PC-3 (cell line): ENCODE data around the gene OSBPL8. TPM values are rescaled to one million over a fixed set of nuclear protein-coding genes. Genes with fewer than 3 reads are reported as not detected.
A peak's percentile ranks its signal among the peaks of the same experiment; 100 is the strongest.

Experiments
- ATAC-seq: fragments of 200-7000 bp; cut with Tn5 transposase; 2 replicates; pipeline ENCODE4 v1.9.1; 2020; ENCODE audit warnings: mild to moderate bottlenecking, moderate library complexity
- BruUV-seq: library from RNA; stranded (reverse); fragments of 400-500 nt; replicated peaks from 2 replicates; lab custom pipeline; 2021; lab: Mats Ljungman, UMichigan
- CTCF ChIA-PET: fragments of 300-600 bp; sonication (Branson Sonifier 250); formaldehyde crosslinking; loops from one replicate; lab custom pipeline; 2022; ENCODE audit warnings: antibody characterized with exemption; lab: Charles Lee
- POLR2A ChIA-PET: fragments of 300-600 bp; sonication (Branson Sonifier 250); formaldehyde crosslinking; loops from one replicate; lab custom pipeline; 2022; ENCODE audit warnings: antibody characterized with exemption; ENCODE audit not compliant: unreplicated experiment; lab: Charles Lee
- DNase-seq: peaks from one replicate; pipeline ENCODE4 v3.0.0-alpha.2; 2015
- H2AFZ ChIP-seq: fragments of 300-600 bp; sonication (generic); 2 replicates; pipeline ENCODE4 v1.6.0; 2016; ENCODE audit warnings: antibody characterized with exemption, low read length
- H3F3A ChIP-seq: fragments of 300-600 bp; sonication (generic); one replicate; pipeline ENCODE4 v1.6.0; 2017; ENCODE audit warnings: antibody characterized with exemption, low read length, control low read depth, mild to moderate bottlenecking; ENCODE audit not compliant: unreplicated experiment
- H3K27ac ChIP-seq: fragments of 300-600 bp; sonication (generic); 2 replicates; pipeline ENCODE4 v1.5.1; 2016; ENCODE audit warnings: mild to moderate bottlenecking, low read length
- H3K27me3 ChIP-seq: fragments of 300-600 bp; sonication (generic); 2 replicates; pipeline ENCODE4 v1.6.1; 2016; ENCODE audit warnings: low read length, mixed read lengths
- H3K36me3 ChIP-seq: fragments of 300-600 bp; sonication (generic); 2 replicates; pipeline ENCODE4 v1.6.1; 2016; ENCODE audit warnings: low read depth, mixed run types, low read length, mixed read lengths
- H3K4me1 ChIP-seq: fragments of 300-600 bp; sonication (generic); 2 replicates; pipeline ENCODE4 v1.5.1; 2016; ENCODE audit warnings: low read length; ENCODE audit not compliant: insufficient read depth
- H3K4me2 ChIP-seq: fragments of 300-600 bp; sonication (generic); 2 replicates; pipeline ENCODE4 v1.6.0; 2016; ENCODE audit warnings: low read length
- H3K4me3 ChIP-seq: fragments of 300-600 bp; sonication (generic); 2 replicates; pipeline ENCODE4 v1.5.1; 2016; ENCODE audit warnings: mild to moderate bottlenecking, low read length, mixed read lengths
- H3K79me2 ChIP-seq: fragments of 300-600 bp; sonication (generic); 2 replicates; pipeline ENCODE4 v1.6.1; 2017; ENCODE audit warnings: low read length, mixed read lengths
- H3K9ac ChIP-seq: fragments of 300-600 bp; sonication (generic); 2 replicates; pipeline ENCODE4 v1.6.0; 2016; ENCODE audit warnings: mild to moderate bottlenecking, low read length
- H3K9me2 ChIP-seq: fragments of 300-600 bp; sonication (generic); replicated peaks from 2 replicates; pipeline ENCODE4 v1.6.1; 2016; ENCODE audit warnings: mixed run types, low read length, mixed read lengths
- H3K9me3 ChIP-seq: fragments of 300-600 bp; sonication (generic); 2 replicates; pipeline ENCODE4 v1.6.1; 2016; ENCODE audit warnings: low read length, mixed read lengths
- H4K20me1 ChIP-seq: fragments of 300-600 bp; sonication (generic); 2 replicates; pipeline ENCODE4 v1.6.1; 2016; ENCODE audit warnings: low read length, mixed read lengths
- CTCF ChIP-seq: fragments of 300-600 bp; sonication (generic); conservative IDR thresholded peaks from 2 replicates; pipeline ENCODE4 v1.5.1; 2017; ENCODE audit warnings: antibody characterized with exemption, low read depth, mild to moderate bottlenecking, low read length
- EZH2 ChIP-seq: fragments of 300-600 bp; sonication (generic); IDR thresholded peaks from one replicate; pipeline ENCODE4 v1.6.1; 2017; ENCODE audit warnings: antibody characterized with exemption, mild to moderate bottlenecking, low read length; ENCODE audit not compliant: unreplicated experiment
- EZH2phosphoT487 ChIP-seq: fragments of 300-600 bp; sonication (generic); IDR thresholded peaks from 2 replicates; pipeline ENCODE4 v1.6.1; 2018; ENCODE audit warnings: mild to moderate bottlenecking, antibody characterized with exemption, low read length, borderline replicate concordance
- intact Hi-C: fragments of 100-400 bp; cut with micrococcal nuclease; formaldehyde crosslinking; loops from 2 replicates; pipeline ENCODE4 v1.9.0; 2023
- total RNA-seq: library from RNA; depleted of rRNA; stranded (reverse); fragments of >200 nt; gene quantifications from 2 replicates; pipeline ENCODE4 v1.2.3, GENCODE V29; 2014

Gene OSBPL8
- total RNA-seq, 1 experiment from 2014 or later, result 28.5 TPM

GRCh38 chr12:76470028-76470939 lies 89.3 kb downstream of the OSBPL8 start:
- DNase-seq, result peak; percentile 73
- POLR2A ChIA-PET, result interaction anchor here (0.6 kb wide), 1 partner anchor 588 kb away, joined by 3 read pairs; no protein-coding TSS in a partner anchor
- TF ChIP-seq CTCF (no peak), EZH2 (no peak), EZH2phosphoT487 (no peak)

GRCh38 chr12:76464631-76465166 lies 94.9 kb downstream of the OSBPL8 start:
- H3K79me2 ChIP-seq, result peaks cover under 1% of the 10 kb centered on the region; the same call in 1 of the 2 replicates
- no peaks in the 10 kb centered on the region for H3K36me3 ChIP-seq
- no peaks in the 10 kb centered on the region for H3K9me2 ChIP-seq
- no peaks in the 10 kb centered on the region for H4K20me1 ChIP-seq
- H3K4me1 ChIP-seq, result no peaks in the 10 kb centered on the region
- CTCF ChIA-PET, result no interaction called here
- intact Hi-C loops, result no loop called here
- BruUV-seq, result no TSS peak
- no peak overlapping the region for H3K27ac ChIP-seq
- no peak for DNase-seq
- no peak overlapping the region for H3K9ac ChIP-seq
- H2AFZ ChIP-seq, result no peak overlapping the region
- H3K4me2 ChIP-seq, result no peak overlapping the region
- POLR2A ChIA-PET, result no interaction called here
- TF ChIP-seq EZH2 (no peak), CTCF (no peak), EZH2phosphoT487 (no peak)
- no peak for ATAC-seq
- no peak overlapping the region for H3K4me3 ChIP-seq
- H3F3A ChIP-seq, result no peaks in the 10 kb centered on the region
- H3K27me3 ChIP-seq, result no peaks in the 10 kb centered on the region
- H3K9me3 ChIP-seq, result no peaks in the 10 kb centered on the region

More at GRCh38 chr12:76470028-76470939, 89.3 kb downstream of the OSBPL8 start:
- H3K27me3 ChIP-seq, result no peaks in the 10 kb centered on the region
- H3K4me1 ChIP-seq, result peaks cover 7% of the 10 kb centered on the region; the same call in 1 of the 2 replicates
- ATAC-seq, result peak; percentile 98
- intact Hi-C loops, result no loop called here
- H2AFZ ChIP-seq, result no peak overlapping the region
- no TSS peak for BruUV-seq
- H3K9ac ChIP-seq, result no peak overlapping the region
- H3K9me3 ChIP-seq, result no peaks in the 10 kb centered on the region
- peaks cover 7% of the 10 kb centered on the region for H3K79me2 ChIP-seq
- no peak overlapping the region for H3K27ac ChIP-seq
- H3K4me2 ChIP-seq, result no peak overlapping the region
- no peaks in the 10 kb centered on the region for H3K36me3 ChIP-seq
- H3K4me3 ChIP-seq, result no peak overlapping the region
- H4K20me1 ChIP-seq, result no peaks in the 10 kb centered on the region
- no peaks in the 10 kb centered on the region for H3F3A ChIP-seq
- CTCF ChIA-PET, result no interaction called here
- no peaks in the 10 kb centered on the region for H3K9me2 ChIP-seq
